OCI-LY3 (cell line): ENCODE results near the gene UCN3.

Experiments
- EZH2phosphoT487 ChIP-seq: fragments of 200-600 bp; shearing (Covaris generic); IDR thresholded peaks from 2 replicates; pipeline ENCODE4 v1.6.1; 2018; ENCODE audit warnings: antibody characterized with exemption, mixed run types, low read depth
- TF ChIP-seq, protein P1 (sequence below): fragments of 200-600, 300-600 bp; sonication (generic); IDR thresholded peaks from 2 replicates; pipeline ENCODE4 v1.5.1; 2014; ENCODE audit warnings: antibody characterized with exemption, low read length, low read depth

DNA sequence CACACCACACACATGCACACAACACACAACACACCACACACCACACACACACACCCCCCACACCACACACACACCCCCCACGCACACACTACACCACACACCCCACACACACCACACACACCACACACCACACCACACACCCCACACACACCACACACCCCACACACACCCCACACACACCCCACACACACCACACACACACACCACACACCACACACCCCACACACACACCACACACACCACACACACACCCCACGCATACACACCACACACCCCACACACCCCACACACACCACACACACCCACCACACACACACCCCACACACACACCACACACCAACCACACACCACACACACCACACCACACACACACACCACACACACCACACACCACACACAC is 16.4 kb downstream of the UCN3 start:
- TF ChIP-seq, protein P1, sequence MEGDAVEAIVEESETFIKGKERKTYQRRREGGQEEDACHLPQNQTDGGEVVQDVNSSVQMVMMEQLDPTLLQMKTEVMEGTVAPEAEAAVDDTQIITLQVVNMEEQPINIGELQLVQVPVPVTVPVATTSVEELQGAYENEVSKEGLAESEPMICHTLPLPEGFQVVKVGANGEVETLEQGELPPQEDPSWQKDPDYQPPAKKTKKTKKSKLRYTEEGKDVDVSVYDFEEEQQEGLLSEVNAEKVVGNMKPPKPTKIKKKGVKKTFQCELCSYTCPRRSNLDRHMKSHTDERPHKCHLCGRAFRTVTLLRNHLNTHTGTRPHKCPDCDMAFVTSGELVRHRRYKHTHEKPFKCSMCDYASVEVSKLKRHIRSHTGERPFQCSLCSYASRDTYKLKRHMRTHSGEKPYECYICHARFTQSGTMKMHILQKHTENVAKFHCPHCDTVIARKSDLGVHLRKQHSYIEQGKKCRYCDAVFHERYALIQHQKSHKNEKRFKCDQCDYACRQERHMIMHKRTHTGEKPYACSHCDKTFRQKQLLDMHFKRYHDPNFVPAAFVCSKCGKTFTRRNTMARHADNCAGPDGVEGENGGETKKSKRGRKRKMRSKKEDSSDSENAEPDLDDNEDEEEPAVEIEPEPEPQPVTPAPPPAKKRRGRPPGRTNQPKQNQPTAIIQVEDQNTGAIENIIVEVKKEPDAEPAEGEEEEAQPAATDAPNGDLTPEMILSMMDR: no peak
- TF ChIP-seq EZH2phosphoT487: no peak
